Cerebellar nuclear complex (tissue), 1 donor: ENCODE results near the gene FAM118B.
A peak's percentile ranks its signal among the peaks of the same experiment; 100 is the strongest.
"Not testable (repeated sequence)": the region's sequence is repeated elsewhere in the genome, so short reads cannot be mapped to it uniquely, and the experiment has no call there.

Source experiments
- DNase-seq, 2 experiments: peaks; one replicate each; lab custom pipeline; 2025; lab: John Stamatoyannopoulos, UW

The FAM118B gene

GRCh38 chr11:126217491-126217890 lies 5.9 kb downstream of the FAM118B start:
- DNase-seq: no peak

GRCh38 chr11:126219547-126219946 lies 8.0 kb downstream of the FAM118B start:
- DNase-seq: no peak

DNA sequence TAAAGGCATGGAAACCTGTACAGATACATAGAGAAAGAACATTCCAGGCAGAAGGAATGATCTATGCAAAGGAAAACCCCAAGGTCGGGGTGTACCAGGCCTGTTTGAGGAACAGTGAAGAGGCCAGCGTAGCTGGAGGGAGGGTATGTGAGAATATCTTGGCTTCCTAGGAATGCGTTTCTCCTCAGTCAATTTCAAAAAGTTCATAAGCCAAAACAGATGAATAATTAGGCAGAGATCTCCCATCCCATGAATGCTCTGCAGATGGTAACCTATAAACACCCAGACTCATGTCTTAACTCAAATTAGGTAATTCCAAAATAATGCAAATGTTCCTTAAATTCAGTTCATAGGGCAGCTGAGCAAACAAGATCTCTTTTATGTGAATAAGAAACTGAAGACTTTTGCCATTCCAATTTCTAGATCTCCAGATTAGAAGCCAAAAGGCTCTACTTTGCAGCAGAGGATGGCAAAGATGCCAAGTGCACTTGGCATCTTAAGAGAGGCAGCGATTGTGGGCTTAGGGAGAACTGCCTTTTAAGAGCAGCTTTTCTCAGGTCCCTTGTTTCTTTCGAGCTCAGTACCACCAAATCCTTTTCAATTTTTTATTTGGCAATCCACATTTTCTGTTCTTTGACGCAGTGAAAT lies 13.2 kb downstream of the FAM118B start:
- DNase-seq: no peak

- DNase-seq: no peak
These were observed 13.7 kb downstream of the FAM118B start for GRCh38 chr11:126225295-126225665.

DNA sequence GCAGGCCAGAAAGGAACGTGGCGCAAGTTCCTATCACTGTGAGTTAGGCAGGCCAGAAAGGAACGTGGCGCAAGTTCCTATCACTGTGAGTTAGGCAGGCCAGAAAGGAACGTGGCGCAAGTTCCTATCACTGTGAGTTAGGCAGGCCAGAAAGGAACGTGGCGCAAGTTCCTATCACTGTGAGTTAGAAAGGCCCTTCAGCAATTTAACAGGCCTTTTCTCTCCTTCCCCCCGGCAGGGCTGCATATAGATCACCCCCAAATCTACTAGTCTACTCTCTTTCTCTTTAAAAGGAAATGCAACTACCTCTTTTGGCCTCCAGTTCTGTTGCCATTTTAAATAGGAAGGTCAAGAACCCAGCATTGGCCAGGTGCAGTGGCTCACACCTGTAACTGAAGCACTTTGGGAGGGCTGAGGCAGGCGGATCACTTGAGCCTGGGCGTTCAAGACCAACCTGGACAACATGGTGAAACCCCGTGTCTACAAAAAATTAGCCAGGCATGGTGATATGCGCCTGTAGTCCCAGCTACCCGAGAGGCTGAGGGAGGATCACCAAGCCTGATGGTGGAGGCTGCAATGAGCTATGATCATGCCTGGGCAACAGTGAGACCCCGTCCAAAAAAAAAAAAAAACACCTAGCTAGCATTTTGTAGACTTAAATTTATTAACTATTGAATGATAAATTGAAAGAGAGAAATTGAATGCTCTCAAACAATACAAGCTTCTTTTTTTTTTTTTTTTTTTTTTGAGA lies 14.9 kb downstream of the FAM118B start:
- no peak for DNase-seq

- no peak for DNase-seq
These were observed 18.4 kb downstream of the FAM118B start for GRCh38 chr11:126229858-126230540.

DNA sequence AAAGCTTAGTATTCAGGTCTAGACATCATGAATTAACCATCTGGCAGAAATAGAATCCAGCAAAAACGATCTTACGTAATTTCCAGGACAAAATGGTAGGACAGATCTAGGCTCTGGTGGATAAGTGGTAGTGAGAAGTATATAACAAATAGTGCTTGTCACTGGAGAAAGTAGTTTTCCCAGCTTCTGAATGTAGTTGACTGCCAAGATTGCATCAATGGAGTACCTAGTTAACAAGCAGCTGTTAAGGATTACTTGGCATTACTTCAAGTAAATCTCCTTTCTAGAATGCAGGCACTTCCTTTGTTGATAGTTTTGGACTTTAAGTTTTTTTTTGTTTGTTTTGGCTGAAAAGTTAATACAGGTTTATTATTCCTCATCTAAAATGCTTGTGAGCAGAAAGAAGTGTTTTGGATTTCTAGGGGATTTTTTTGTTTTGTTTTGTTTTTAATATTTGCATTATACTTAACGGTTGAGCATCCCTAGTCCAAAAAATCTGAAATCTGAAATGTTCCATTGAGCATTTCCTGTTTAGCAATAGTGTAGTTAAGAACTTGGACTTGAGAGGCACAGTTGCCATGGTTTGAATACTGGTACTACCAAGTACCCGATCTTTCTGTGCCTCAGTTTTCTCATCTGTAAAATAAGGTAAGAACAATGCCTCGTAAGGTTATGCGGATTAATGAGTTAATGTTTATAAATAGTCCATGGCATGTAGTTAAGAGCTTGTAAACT lies 20.3 kb downstream of the FAM118B start:
- no peak for DNase-seq

DNA sequence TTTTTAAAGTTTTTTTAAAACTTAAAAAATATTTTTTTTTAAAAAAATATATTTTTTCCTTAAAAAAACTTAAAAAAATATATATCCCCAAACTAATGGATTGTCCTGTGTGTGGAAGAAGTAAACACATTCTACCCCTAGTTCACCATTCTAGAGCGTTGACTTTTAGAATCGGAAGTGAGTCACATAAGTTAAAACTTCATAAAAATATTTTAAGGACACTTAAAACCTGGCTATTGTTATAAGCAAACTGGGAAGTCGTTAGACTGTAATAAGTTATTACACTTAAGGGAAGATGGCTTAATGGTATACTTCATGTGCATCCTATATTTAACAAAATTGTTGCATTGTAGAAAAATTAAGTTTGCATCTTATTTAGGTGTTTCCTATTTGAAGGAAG lies 21.1 kb downstream of the FAM118B start:
- no peak for DNase-seq

DNA sequence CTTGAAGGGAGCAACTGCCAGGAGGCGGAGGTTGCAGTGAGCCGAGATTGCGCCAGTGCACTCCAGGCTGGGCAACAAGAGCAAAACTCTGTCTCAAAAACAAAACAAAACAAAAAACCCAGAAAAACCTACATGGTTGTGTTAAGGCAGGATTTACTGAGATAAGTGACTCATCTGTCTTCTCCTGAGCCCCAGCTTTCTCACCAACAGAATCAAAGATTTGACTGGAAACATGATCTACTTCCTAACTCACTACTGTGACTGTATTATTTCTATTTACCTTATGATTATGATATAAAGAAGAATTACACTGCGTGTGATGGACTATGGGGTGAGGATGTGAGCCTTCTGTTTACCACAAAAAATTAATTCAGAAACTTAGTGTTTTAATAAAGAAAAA lies 21.8 kb downstream of the FAM118B start:
- DNase-seq: no peak

DNA sequence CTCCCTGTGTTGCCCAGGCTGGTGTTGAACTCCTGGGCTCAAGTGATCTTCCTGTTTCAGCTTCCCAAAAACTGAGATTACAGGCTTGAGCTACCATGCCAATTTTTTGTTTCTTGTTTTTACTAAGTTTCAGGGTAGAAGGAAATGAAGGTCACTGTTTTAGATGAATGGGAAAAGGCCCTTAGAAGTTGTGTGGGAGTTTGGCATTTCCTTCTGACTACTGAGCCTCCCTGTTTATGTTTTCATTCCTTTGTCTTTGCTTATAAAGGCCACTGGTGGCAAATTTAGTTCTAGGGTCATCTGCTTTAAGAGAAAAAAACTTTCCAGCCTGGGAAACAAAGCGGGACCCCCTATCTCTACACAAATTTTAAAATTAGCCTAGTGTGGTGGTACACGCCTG lies 35.1 kb downstream of the FAM118B start:
- no peak for DNase-seq

DNA sequence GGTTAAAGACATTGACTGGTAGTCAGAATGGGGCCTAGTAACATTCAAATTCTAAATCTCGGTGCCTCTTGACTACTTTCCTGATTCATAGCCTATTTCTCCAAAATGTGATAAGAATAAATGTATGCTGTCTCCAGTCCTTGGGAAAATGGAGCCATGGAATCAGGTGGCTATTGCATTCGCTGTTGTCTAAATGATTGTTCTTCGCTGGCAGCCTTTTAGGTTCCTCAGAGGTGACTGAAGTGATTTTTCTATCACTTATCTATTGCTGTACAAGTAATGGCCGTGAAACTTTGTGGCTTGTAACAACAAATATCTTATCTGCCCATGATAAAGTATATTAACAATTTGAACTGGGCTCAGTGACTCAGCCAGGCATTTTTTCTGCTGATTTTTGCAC lies 41.7 kb downstream of the FAM118B start:
- no peak for DNase-seq

DNA sequence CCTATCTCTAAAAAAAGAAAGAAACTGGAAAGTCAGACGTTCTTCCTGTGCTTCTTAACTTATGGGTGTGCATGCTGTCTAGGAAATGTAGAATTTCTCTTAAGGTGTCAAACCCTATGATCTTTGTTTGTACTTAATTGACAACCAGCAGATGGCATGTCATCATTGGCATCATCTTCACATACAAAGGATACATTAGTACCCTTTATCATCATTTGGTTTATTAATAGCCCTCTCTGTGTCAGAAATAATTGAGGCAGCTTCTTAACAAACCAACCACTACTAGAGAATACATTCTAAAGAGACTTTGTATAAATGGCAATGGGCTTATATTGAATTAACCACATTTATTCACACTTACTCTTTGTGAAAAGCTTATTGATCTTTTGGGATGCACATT lies 43.2 kb downstream of the FAM118B start:
- DNase-seq: no peak

GRCh38 chr11:126255507-126255906 lies 43.9 kb downstream of the FAM118B start:
- not testable (repeated sequence) for DNase-seq

DNA sequence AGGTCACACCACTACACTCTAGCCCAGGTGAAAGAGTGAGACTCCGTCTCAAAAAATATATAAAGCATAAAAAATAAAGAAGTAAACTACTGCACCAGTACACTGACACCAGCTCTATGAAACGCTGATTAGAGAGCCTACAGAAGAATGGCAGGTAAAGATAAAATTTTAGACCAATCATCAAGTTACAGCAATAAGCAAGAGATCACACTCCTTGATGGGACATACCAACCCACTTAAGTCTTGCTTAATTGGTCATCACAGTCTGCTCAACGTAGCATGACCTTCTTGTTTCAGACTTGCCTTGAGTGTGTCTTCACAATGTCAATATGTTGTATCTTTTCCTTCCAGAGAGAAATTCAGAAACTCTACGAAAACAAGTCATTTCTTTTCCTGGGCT lies 44.6 kb downstream of the FAM118B start:
- no peak for DNase-seq

- no peak for DNase-seq
These were observed 45.6 kb downstream of the FAM118B start for GRCh38 chr11:126257144-126257543.

GRCh38 chr11:126257764-126258163 lies 46.2 kb downstream of the FAM118B start:
- DNase-seq: no peak

DNA sequence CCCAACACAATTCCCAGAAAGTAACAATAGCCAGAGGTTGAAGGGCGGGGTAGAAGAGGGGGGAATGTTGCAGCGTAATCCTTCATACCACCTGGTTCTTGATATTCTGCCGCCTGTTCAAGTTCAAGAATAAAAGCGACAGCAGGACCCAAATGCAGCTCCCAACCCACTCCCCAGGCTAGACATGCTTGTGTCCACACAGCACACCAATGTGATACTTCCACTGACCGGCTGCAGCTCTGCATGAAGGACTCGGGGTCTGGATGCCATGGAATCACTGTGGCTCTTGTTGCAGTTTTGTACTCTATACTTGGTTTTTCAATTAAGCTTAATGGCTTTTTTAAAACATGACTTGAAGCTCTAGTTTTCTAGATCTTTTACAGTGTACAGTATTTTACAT lies 50.6 kb downstream of the FAM118B start:
- no peak for DNase-seq

DNA sequence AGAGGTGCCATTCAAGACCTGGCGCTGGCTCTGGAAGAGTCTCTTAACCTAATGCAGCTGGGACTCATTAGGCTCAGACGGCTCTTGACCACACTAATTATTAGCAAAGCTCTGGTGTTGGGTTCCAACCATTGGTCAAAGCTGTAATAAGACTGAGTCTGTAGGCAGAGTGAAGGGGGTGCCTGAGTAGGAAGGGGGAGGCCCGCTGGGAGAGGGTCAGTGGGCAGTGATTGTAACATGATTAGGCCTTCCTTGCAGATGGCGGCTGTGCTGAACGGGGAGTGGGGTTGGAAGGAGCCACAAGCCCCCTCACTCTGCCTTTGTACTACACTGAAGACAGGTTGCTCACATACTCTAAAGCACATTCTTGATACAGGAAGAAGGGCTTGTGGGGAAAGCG lies 51.9 kb downstream of the FAM118B start:
- DNase-seq: no peak

GRCh38 chr11:126265811-126266210 lies 54.2 kb downstream of the FAM118B start:
- DNase-seq: no peak

DNA sequence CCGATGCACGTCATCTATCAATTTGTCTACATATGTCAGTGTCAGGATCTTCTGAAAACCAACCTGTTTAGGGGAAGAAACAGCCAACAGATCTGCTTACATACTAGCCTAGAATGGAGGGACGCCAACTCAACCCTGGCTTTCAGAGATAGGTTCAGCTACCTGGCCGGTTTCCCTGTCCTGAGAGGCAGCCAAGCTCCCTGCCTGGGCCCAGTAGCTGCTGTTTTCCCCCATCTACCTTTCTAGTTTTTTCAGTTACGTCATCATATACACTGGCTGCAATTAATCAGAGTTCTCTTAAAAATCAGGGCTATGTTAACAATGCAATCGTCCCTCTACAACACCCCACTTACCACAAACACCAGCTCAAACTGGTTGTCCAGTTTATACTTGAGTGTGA lies 56.1 kb downstream of the FAM118B start:
- no peak for DNase-seq

GRCh38 chr11:126268361-126268707 lies 56.8 kb downstream of the FAM118B start:
- DNase-seq: no peak

GRCh38 chr11:126268708-126269579 lies 57.4 kb downstream of the FAM118B start, which contains the start of the genes FOXRED1 and SRPRA:
Gene FOXRED1, plus strand, starts transcription at chr11:126269154. Its CDS starts 53 bp downstream, at chr11:126269207.
Gene SRPRA, minus strand, starts transcription at chr11:126268895. Its CDS starts 91 bp downstream, at chr11:126268804.
- peak; percentile 87 to 94 for DNase-seq
